ENCODE results near the gene HCAR3. TPM values are rescaled to one million over a fixed set of nuclear protein-coding genes. Genes with fewer than 3 reads are reported as not detected.

The HCAR3 gene
- total RNA-seq, 4 donors from 2014 or later = not detected

DNA sequence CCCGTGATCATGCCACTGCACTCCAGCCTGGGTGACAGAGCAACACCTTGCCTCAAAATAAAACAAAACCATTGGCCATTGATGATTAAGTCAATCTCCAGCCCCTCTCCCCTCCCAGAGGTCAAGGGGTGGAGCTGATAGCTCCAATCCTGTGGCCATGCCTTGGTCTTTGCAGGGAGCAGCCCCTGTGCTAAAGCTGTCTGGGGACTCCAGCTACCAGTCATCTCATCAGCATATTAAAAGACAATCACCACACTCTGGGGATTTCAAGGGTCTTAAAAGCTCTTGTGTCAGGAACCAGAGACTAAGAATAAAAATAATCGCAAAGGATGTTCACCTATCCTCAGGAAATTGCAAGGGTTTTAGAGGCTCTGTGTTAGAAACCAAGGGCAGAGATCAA is 44.1 kb downstream of the HCAR3 start:
- H3K4me1 ChIP-seq = no peaks in the 10 kb centered on the region
- no peak overlapping the region for H3K4me3 ChIP-seq
- DNase-seq = no peak
- H3K36me3 ChIP-seq = no peaks in the 10 kb centered on the region
- TF ChIP-seq POLR2A (IDR thresholded peaks at IDR 0.05) = no peak
- no peaks in the 10 kb centered on the region for H3K27me3 ChIP-seq
- intact Hi-C loops (cut with DNase I; ENCODE audit: low total_unique reads) = no loop called here
- H3K27ac ChIP-seq = no peak overlapping the region
- H3K9me3 ChIP-seq = no peaks in the 10 kb centered on the region

DNA sequence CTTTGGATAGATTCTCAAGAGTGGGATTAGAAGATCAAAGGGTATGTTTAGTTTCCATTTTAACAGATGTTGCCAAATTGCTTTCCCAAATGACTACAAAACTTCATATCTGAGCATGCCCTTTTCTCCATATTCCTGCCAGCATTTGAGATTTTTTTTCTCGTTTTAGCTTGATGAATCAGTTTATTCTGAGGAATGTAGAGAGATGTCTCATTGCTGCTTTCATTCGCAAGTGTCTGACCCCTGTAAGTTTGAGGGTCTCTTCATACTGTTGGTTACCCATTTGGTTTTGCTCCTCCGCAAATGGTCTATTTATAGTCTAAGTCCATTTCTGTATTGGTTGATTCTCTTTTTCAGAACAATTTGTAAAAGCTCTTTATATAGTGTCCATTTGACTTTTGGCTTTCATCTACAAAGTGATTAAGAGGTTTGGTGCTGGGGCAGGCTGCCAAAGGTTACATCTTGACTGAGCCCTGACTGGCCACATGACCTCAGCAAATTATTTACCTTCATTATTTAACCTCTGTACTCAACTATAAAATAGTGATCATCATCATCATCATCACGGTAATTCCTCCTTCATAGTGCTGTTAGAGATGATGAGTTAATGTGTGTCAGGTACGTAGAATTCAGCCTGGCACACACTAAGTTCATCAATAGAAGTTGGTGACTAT is 47.1 kb downstream of the HCAR3 start:
- Histone ChIP-seq H3K4me1 (no peaks in the 10 kb centered on the region), H3K36me3 (no peaks in the 10 kb centered on the region), H3K4me3 (no peak overlapping the region), H3K27me3 (no peaks in the 10 kb centered on the region), H3K9me3 (no peaks in the 10 kb centered on the region), H3K27ac (no peak overlapping the region)
- intact Hi-C loops (cut with DNase I; ENCODE audit: low total_unique reads) = no loop called here
- TF ChIP-seq, protein P1, sequence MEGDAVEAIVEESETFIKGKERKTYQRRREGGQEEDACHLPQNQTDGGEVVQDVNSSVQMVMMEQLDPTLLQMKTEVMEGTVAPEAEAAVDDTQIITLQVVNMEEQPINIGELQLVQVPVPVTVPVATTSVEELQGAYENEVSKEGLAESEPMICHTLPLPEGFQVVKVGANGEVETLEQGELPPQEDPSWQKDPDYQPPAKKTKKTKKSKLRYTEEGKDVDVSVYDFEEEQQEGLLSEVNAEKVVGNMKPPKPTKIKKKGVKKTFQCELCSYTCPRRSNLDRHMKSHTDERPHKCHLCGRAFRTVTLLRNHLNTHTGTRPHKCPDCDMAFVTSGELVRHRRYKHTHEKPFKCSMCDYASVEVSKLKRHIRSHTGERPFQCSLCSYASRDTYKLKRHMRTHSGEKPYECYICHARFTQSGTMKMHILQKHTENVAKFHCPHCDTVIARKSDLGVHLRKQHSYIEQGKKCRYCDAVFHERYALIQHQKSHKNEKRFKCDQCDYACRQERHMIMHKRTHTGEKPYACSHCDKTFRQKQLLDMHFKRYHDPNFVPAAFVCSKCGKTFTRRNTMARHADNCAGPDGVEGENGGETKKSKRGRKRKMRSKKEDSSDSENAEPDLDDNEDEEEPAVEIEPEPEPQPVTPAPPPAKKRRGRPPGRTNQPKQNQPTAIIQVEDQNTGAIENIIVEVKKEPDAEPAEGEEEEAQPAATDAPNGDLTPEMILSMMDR (IDR thresholded peaks at IDR 0.05) = no peak
- no peak for TF ChIP-seq POLR2A (IDR thresholded peaks at IDR 0.05)
- no peak for DNase-seq

DNA sequence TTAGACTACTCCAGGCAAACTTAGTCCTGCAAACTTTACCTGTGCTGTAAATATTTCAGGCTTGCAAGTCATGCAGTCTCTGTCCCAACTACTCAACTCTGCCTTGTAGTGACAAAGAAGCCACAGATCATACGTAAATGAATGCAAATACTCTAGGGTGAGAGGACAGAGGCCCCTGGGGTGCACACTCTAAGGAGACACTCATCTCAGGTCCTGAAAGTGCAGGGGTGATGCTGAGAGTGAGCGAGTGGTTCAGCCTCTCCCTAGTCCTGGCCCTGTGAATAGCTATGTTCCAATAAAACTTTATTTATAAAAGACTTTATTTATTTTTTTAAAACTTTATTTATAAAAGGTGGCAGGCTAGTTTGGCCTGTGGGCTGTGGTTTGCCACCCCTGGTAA is 48.3 kb downstream of the HCAR3 start:
- no peaks in the 10 kb centered on the region for H3K36me3 ChIP-seq
- no peak overlapping the region for H3K27ac ChIP-seq
- H3K9me3 ChIP-seq = no peaks in the 10 kb centered on the region
- DNase-seq = no peak
- no peak overlapping the region for H3K4me3 ChIP-seq
- TF ChIP-seq, protein P1 (IDR thresholded peaks at IDR 0.05) = no peak
- TF ChIP-seq POLR2A (IDR thresholded peaks at IDR 0.05) = no peak
- intact Hi-C loops (cut with DNase I; ENCODE audit: low total_unique reads) = no loop called here
- no peaks in the 10 kb centered on the region for H3K4me1 ChIP-seq
- H3K27me3 ChIP-seq = no peaks in the 10 kb centered on the region

DNA sequence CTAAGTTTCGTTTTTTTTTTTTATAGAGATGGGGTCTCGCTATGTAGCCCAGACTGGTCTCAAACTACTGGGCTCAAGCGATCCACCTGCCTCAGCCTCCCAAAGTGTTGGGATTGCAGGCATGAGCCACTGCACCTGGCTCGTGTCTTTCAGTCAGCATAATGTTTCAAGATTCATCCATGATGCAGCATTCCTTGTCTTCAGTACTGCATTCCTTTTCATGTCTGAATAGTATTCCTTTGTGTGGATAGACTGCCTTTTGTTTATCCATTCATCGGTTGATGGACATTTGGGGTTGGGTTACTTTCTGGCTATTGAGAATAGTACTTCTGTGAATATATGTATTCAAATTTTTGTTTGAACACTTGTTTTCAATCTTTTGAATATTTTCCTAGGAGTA is 50.9 kb downstream of the HCAR3 start:
- DNase-seq = no peak
- Histone ChIP-seq H3K36me3 (no peaks in the 10 kb centered on the region), H3K27ac (no peak overlapping the region), H3K4me3 (no peak overlapping the region), H3K4me1 (no peaks in the 10 kb centered on the region), H3K9me3 (no peaks in the 10 kb centered on the region), H3K27me3 (no peaks in the 10 kb centered on the region)
- no peak for TF ChIP-seq POLR2A (IDR thresholded peaks at IDR 0.05)
- TF ChIP-seq, protein P1 (IDR thresholded peaks at IDR 0.05) = no peak
- intact Hi-C loops (cut with DNase I; ENCODE audit: low total_unique reads) = no loop called here

DNA sequence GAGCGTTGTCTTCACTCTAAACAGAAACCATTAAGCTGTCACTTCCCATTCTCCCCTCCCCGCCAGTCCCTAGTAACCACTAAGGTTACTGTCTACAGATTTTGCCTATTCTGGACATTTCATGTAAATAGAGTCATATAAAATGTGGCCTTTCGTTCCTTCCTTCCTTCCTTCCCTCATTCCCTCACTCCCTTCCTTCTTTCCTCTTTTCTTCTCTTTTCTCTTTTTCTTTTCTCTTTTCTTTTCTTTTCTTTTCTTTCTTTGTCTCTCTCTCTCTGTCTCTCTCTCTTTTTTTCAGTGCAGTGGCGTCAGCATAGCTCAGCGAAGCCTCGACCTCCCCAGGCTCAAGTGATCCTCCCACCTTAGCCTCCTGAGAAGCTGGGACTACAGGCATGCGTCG is 51.3 kb downstream of the HCAR3 start:
- Histone ChIP-seq H3K4me3 (no peak overlapping the region), H3K27ac (no peak overlapping the region), H3K9me3 (no peaks in the 10 kb centered on the region), H3K36me3 (no peaks in the 10 kb centered on the region), H3K4me1 (no peaks in the 10 kb centered on the region), H3K27me3 (no peaks in the 10 kb centered on the region)
- DNase-seq = no peak
- TF ChIP-seq POLR2A (IDR thresholded peaks at IDR 0.05) = no peak
- TF ChIP-seq, protein P1 (IDR thresholded peaks at IDR 0.05) = no peak
- intact Hi-C loops (cut with DNase I; ENCODE audit: low total_unique reads) = no loop called here

Small RNA genes within 50 kb of the gene (small RNA-seq; reads per million reads assigned to genes)
- not detected for gene AC026333.2

Other genes with a start within 250 kb of the HCAR3 start
- 10 to 100 TPM; 13.5 to 43.3 (median 25.8) TPM for gene ZCCHC8, start 215.9 kb downstream of the HCAR3 start, total RNA-seq
- gene RSRC2, start 189.9 kb downstream of the HCAR3 start, total RNA-seq = 10 to 100 TPM; 51.2 to 83.2 (median 79.4) TPM
- gene KNTC1, start 189.6 kb downstream of the HCAR3 start, total RNA-seq = 10 to 100 TPM in 3 of 4 donors, 1 to 10 TPM in 1; 7.4 to 61.5 (median 13.9) TPM
- gene HCAR2, start 13.5 kb downstream of the HCAR3 start, total RNA-seq = not detected
- 1 to 10 TPM in 1 of 4 donors, under 1 TPM in 1, not detected in 2; 0.18 to 3.3 TPM for gene HCAR1, start 14.0 kb upstream of the HCAR3 start, total RNA-seq
- 10 to 100 TPM; 13.1 to 50.0 (median 33.8) TPM for gene DENR, start 36.0 kb upstream of the HCAR3 start, total RNA-seq
- 1 to 10 TPM in 2 of 4 donors, under 1 TPM in 2; 0.26 to 2.4 (median 1.1) TPM for gene CCDC62, start 57.8 kb upstream of the HCAR3 start, total RNA-seq
- 10 to 100 TPM in 3 of 4 donors, 1 to 10 TPM in 1; 2.9 to 31.3 (median 25.8) TPM for gene HIP1R, start 118.6 kb upstream of the HCAR3 start, total RNA-seq
- 10 to 100 TPM in 3 of 4 donors, 1 to 10 TPM in 1; 3.3 to 21.6 (median 20.2) TPM for gene VPS37B, start 179.3 kb upstream of the HCAR3 start, total RNA-seq
- 1 to 10 TPM; 2.0 to 8.6 (median 6.1) TPM for gene ABCB9, start 249.7 kb upstream of the HCAR3 start, total RNA-seq